HG02610 (cell line): ENCODE results near the gene PKP3.
A peak's percentile ranks its signal among the peaks of the same experiment; 100 is the strongest.
"Not testable (repeated sequence)": the region's sequence is repeated elsewhere in the genome, so short reads cannot be mapped to it uniquely, and the experiment has no call there.

Source experiments
- ATAC-seq: cut with Tn5 transposase; IDR thresholded peaks from one replicate; pipeline ENCODE4 v1.9.1; 2021; ENCODE audit warnings: mild to moderate bottlenecking, moderate library complexity; ENCODE audit not compliant: unreplicated experiment

Gene PKP3

GRCh38 chr11:394858-395655, 1.0 kb downstream of the PKP3 start:
- no peak for ATAC-seq

- no peak for ATAC-seq
These were observed 1.9 kb downstream of the PKP3 start for GRCh38 chr11:395866-396265.

- ATAC-seq: no peak
These were observed 2.5 kb downstream of the PKP3 start for GRCh38 chr11:396511-396947.

- peak; percentile 65 for ATAC-seq
These were observed 3.0 kb downstream of the PKP3 start for GRCh38 chr11:396948-397548.

GRCh38 chr11:398826-399225, 4.8 kb downstream of the PKP3 start:
- ATAC-seq: no peak

GRCh38 chr11:399731-400211, 5.8 kb downstream of the PKP3 start:
- no peak for ATAC-seq

GRCh38 chr11:400241-400689, 6.3 kb downstream of the PKP3 start:
- no peak for ATAC-seq

- not testable (repeated sequence) for ATAC-seq
These were observed 7.2 kb downstream of the PKP3 start for GRCh38 chr11:401196-401595.

GRCh38 chr11:403021-403760, 9.2 kb downstream of the PKP3 start:
- ATAC-seq: no peak

- no peak for ATAC-seq
These were observed 9.9 kb downstream of the PKP3 start for GRCh38 chr11:403761-404431.

GRCh38 chr11:404551-405264, 10.7 kb downstream of the PKP3 start:
- ATAC-seq: no peak

- ATAC-seq: no peak
These were observed 11.4 kb downstream of the PKP3 start for GRCh38 chr11:405323-405953.

- no peak for ATAC-seq
These were observed 12.2 kb downstream of the PKP3 start for GRCh38 chr11:405954-406795.

- peak; percentile 47 for ATAC-seq
These were observed 13.0 kb downstream of the PKP3 start for GRCh38 chr11:406796-407650.

GRCh38 chr11:407651-408123, 13.7 kb downstream of the PKP3 start:
- ATAC-seq: no peak

GRCh38 chr11:408154-409007, 14.4 kb downstream of the PKP3 start:
- ATAC-seq: no peak

- no peak for ATAC-seq
These were observed 15.1 kb downstream of the PKP3 start for GRCh38 chr11:409008-409599.
